Gastrocnemius medialis (tissue), 4 donors: ENCODE data around the gene RABL6.

Source experiments
- POLR2A ChIP-seq, 2 donors: fragments of 450-650 bp; IDR thresholded peaks; one replicate each; pipeline ENCODE4 v1.6.1; 2017; ENCODE audit warnings: antibody characterized with exemption in 2 of 2, mild to moderate bottlenecking in 2 of 2, moderate library complexity in 2 of 2
- TF ChIP-seq, protein P1 (sequence below), 5 experiments: fragments of 450-650 bp in 3 of 5; fragments of 200-600 bp in 2 of 5; sonication (generic) in 2 of 5; IDR thresholded peaks in 4 of 5; conservative IDR thresholded peaks in 1 of 5; 1 replicate in 4 of 5; 2 replicates in 1 of 5; pipeline ENCODE4 v1.5.1; 2016 to 2019; ENCODE audit warnings: antibody characterized with exemption in 5 of 5, mild to moderate bottlenecking in 3 of 5, moderate library complexity in 3 of 5

DNA sequence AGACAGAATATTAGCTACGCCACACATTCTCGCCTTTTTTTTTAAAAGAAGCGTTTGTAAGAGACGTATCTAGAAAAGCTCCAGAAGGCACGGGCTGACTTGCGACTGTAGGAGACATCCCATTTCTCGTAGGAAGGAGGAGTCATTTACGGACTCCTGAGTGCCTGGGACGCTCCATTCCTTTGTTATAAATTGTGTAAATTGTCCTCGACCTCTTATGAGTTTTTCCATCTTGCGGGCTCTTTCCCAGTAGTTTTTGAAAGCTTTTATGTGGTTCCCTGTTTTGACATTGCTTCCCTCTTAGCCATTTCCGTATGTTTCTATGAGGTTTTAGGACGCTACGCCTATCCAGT is 1.0 kb downstream of the RABL6 start:
- TF ChIP-seq, protein P1, sequence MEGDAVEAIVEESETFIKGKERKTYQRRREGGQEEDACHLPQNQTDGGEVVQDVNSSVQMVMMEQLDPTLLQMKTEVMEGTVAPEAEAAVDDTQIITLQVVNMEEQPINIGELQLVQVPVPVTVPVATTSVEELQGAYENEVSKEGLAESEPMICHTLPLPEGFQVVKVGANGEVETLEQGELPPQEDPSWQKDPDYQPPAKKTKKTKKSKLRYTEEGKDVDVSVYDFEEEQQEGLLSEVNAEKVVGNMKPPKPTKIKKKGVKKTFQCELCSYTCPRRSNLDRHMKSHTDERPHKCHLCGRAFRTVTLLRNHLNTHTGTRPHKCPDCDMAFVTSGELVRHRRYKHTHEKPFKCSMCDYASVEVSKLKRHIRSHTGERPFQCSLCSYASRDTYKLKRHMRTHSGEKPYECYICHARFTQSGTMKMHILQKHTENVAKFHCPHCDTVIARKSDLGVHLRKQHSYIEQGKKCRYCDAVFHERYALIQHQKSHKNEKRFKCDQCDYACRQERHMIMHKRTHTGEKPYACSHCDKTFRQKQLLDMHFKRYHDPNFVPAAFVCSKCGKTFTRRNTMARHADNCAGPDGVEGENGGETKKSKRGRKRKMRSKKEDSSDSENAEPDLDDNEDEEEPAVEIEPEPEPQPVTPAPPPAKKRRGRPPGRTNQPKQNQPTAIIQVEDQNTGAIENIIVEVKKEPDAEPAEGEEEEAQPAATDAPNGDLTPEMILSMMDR (IDR thresholded peaks at IDR 0.05 in 4 of 5, conservative IDR thresholded peaks at IDR 0.05 in 1 of 5), result no peak
- TF ChIP-seq POLR2A (IDR thresholded peaks at IDR 0.05), result no peak
